ENCODE measurements around the gene ETF1.

Gene ETF1

GRCh38 chr5:138542956-138543729, at the start of gene ETF1:
Gene ETF1 (minus strand): TSS chr5:138543236. CDS start chr5:138542918, 318 bp downstream.
- DNase-seq, result peak; percentile 96 to 98

DNA sequence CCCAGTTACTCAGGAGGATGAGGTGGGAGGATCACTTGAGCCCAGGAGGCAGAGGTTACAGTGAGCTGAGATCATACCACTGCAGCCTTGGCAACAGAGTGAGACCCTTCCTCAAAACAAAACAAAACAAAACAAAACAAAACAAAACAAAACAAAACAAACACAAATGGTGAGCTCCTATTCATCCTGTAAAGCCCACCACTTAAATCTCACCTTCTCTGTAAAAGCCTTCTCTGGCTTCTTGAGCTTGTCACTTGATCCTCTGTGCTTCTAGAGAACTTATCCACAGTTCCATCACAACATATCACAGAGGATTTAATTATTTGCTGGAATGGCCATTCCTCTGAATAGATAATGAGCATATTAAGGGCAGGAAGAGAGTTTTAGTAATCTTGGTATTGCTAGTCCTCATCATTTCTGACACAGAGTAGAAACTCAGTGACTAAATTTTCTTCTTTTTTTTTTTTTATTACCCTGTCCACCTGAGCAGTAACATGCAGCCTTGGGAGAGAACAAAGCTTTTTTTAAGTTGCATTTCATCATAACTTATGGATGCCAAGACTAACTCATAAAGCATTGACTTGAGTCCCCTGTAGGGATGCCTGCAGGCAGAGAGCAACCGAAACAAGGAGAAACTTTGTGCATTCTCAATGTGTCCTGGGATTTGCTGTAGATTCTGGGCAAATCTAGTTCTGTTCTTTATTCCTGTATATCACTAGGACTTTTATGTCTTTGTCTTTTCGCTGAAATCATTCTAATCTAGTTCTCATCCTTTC, 45.2 kb upstream of the ETF1 start:
- DNase-seq, result no peak

- no peak for DNase-seq
These were observed 42.1 kb upstream of the ETF1 start for GRCh38 chr5:138585157-138585556.

GRCh38 chr5:138583984-138584637, 41.1 kb upstream of the ETF1 start:
- no peak for DNase-seq

DNA sequence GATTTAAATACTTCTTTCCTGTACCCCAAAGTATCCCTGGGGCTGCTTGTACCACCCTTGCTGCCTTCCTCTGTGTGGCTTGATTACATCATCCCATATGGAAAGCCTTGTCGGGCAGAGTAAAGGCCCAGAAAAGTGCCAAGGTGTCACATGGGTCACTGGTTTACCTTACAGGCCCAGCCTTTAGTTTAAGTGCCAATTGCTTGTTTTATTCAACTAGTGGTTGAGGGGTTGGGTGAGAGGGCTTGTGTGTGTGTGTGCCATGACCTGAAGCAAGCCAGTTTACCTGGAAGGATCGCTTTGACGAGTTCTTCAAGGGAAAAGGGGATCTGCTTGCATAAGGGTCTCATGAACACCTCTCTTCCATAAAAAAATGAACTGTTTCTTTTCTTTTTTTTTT, 39.9 kb upstream of the ETF1 start:
- DNase-seq, result no peak

DNA sequence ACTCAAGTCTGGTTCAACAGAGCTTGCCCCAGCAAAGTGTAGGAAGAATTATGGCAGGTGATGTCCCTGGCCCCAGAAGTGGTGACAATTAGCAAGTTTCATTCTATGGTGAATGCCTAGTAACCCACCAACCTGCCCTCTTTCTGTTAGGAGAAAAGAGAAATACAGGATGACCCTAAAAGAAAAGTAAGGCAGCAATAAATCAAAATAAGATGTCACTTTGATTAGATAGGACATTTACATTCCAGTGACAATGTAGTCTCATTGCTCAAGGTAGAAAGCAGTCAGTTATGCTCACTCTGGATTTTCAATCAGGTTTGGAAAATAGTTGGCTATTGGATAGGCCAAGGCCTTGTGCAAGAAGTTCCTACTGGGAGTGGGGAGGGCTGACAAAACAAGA, 37.7 kb upstream of the ETF1 start:
- no peak for DNase-seq

DNA sequence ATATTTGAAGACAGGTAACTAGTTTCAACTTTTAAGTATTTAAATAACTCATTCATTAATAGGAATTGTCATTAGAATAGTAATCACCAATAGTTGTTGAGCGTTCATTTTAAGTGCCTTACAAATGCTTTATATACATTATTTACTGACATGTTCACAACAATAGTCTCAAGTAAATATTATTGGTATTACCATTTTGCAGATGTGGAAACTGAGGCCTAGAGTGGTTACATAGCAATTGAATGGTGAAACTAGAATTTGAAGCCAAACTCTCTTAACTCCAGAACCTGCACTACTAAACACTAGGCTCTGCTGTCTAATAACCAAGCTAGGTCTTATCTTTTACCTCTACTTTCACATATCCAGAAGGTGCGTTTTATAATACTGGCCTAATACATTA, 37.0 kb upstream of the ETF1 start:
- DNase-seq, result no peak

DNA sequence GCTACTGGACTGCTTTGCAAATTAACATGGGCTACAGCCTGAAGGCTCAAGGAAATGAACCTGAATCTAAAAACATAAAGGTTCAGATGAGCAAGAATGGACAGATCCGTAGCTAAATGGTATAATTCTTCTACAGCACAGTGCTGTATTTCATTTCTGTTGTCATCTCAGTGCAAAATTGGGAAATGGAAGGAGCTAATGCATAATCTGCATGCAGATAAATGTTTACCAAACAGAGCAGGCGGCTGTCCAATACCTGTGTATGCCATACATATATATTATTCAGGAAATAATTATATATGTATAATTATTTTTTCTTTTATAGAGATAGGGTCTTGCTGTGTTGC, 36.5 kb upstream of the ETF1 start:
- DNase-seq, result no peak

- DNase-seq, result no peak
These were observed 34.4 kb upstream of the ETF1 start for GRCh38 chr5:138577452-138577851.

GRCh38 chr5:138575194-138576015, 32.4 kb upstream of the ETF1 start, which contains the start of gene HSPA9:
Gene HSPA9 (minus strand): TSS chr5:138575401. CDS start chr5:138575318, 83 bp downstream.
- peak; percentile 97 to 99 for DNase-seq

DNA sequence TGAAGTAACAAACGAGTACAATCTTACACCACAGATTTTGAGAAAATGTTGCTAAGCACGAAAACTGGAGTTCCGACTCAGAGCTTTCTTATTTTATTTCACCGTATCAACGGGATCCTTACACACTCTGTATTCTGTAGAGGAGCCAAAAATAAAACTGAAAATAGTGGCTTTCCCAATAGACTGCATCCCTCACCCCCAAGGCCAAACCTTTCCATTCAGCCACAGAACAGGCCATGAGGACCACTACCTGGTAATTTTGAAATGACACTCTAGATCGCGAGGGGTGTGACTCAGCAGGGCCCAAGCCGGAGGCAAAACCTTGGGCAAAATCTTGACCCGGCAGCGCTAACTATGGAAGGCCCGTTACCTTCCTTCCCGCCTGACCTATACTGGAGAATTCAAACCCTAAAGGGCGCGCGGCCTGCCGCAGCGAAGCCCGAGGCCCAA, 31.7 kb upstream of the ETF1 start:
- no peak for DNase-seq

- DNase-seq, result no peak
These were observed 31.1 kb upstream of the ETF1 start for GRCh38 chr5:138573949-138574670.

- DNase-seq, result no peak
These were observed 30.2 kb upstream of the ETF1 start for GRCh38 chr5:138573223-138573622.

DNA sequence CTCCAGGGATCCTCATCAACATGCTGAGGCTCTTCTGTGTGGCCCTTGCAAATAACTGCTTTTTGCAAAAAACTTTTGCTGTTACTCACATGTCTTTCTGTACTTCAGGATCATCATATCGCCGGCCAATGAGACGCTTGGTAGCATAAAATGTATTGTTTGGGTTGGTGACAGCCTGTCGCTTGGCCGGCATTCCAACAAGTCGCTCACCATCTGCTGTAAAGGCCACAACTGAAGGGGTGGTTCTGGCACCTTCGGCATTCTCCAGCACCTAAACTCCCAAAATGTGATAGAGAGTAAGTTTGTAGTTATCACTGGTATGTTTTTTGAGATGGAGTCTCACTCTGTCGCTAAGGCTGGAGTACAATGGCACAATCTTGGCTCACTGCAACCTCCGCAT, 27.8 kb upstream of the ETF1 start:
- DNase-seq, result no peak

DNA sequence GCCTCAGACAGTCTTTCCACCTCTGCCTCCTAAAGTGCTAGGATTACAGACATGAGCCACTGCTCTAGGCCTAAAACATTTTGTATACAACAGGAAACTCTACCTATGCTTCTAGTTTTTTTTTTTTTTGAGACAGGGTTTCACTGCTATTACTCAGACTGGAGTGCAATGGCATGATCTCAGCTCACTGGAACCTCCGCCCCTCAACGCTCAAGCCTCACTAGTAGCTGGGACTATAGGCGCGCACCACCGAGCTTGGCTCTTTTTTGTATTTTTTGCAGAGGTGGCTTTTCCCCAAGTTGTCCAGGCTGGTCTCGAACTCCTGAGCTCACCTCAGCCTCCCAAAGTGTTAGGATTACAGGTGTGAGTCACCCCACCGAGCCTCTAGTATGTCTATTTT, 26.7 kb upstream of the ETF1 start:
- DNase-seq, result no peak

DNA sequence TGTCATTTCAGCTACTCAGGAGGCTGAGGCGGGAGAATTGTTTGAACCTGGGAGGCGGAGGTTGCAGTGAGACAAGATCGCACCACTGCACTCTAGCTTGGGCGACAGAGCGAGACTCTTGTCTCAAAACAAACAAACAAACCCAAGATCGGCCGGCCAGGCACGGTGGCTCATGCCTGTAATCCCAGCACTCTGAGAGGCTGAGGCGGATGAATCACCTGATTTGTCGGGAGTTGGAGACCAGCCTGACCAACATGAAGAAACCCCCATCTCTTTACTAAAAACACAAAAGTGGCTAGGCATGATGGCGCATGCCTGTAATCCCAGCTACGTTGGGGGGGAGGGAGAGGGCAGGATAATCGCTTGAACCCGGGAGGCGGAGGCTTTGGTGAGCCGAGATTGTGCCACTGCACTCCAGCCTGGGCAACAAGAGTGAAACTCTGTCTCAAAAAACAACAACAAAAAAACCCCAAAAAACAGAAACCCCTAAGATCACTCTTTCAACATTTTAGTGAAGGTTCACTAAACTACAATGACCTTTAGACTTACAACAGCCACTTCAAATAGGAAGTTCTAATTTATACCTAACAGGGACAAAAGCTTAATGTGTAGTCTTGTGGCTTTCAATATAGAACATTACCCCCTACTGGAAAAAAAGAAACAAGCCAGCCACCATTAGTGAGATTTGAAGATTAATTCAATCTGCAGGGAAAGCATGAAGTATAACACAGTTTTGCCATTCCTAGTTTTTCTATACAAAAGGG, 25.2 kb upstream of the ETF1 start:
- no peak for DNase-seq

- DNase-seq, result no peak
These were observed 23.8 kb upstream of the ETF1 start for GRCh38 chr5:138566792-138567191.

- DNase-seq, result no peak
These were observed 22.2 kb upstream of the ETF1 start for GRCh38 chr5:138565100-138565821.

GRCh38 chr5:138564242-138564641, 21.2 kb upstream of the ETF1 start:
- DNase-seq, result no peak

GRCh38 chr5:138563340-138564118, 20.5 kb upstream of the ETF1 start:
- no peak for DNase-seq
